RWPE2 (cell line): ENCODE measurements around the gene OR6M1.

Experiments used
- ATAC-seq: fragments of 200-7000 bp; cut with Tn5 transposase; 3 replicates; pipeline ENCODE4 v1.9.1; 2021; ENCODE audit warnings: low read depth
- DNase-seq: peaks from one replicate; pipeline ENCODE4 v3.0.0-alpha.2; 2020; ENCODE audit warnings: low spot score
- H3K27ac ChIP-seq: fragments of 450-650 bp; 2 replicates; pipeline ENCODE4 v1.5.1; 2017; ENCODE audit warnings: mild to moderate bottlenecking; ENCODE audit not compliant: poor library complexity, severe bottlenecking
- H3K27me3 ChIP-seq: fragments of 250-450 bp; sonication (Bioruptor Pico); 2 replicates; pipeline ENCODE4 v1.5.1; 2021; ENCODE audit warnings: mild to moderate bottlenecking, moderate library complexity; ENCODE audit not compliant: insufficient read depth, poor library complexity, severe bottlenecking
- H3K36me3 ChIP-seq: fragments of 250-450 bp; sonication (Bioruptor Pico); 2 replicates; pipeline ENCODE4 v1.5.1; 2020; ENCODE audit warnings: low read depth, mild to moderate bottlenecking, moderate library complexity
- H3K4me1 ChIP-seq: fragments of 250-450 bp; sonication (Bioruptor Pico); 2 replicates; pipeline ENCODE4 v1.5.1; 2021; ENCODE audit warnings: mild to moderate bottlenecking, moderate library complexity; ENCODE audit not compliant: insufficient read depth, poor library complexity, severe bottlenecking
- H3K4me3 ChIP-seq: fragments of 250-450 bp; sonication (Bioruptor Pico); 2 replicates; pipeline ENCODE4 v1.5.1; 2021; ENCODE audit warnings: mild to moderate bottlenecking, moderate library complexity; ENCODE audit not compliant: severe bottlenecking
- H3K9me3 ChIP-seq: fragments of 250-450 bp; sonication (Bioruptor Pico); 2 replicates; pipeline ENCODE4 v1.5.1; 2021; ENCODE audit warnings: mild to moderate bottlenecking, moderate library complexity; ENCODE audit not compliant: severe bottlenecking
- CTCF ChIP-seq: fragments of 450-650 bp; IDR thresholded peaks from one replicate; pipeline ENCODE4 v1.5.1; 2017; ENCODE audit warnings: mild to moderate bottlenecking, moderate library complexity; ENCODE audit not compliant: poor library complexity, severe bottlenecking

The OR6M1 gene

GRCh38 chr11:123806249-123806648, at the start of gene OR6M1:
OR6M1 (minus strand) TSS chr11:123806349; CDS start chr11:123806349, 0 bp downstream.
- Histone ChIP-seq H3K4me1 (no peaks in the 10 kb centered on the region), H3K9me3 (no peaks in the 10 kb centered on the region), H3K36me3 (no peaks in the 10 kb centered on the region), H3K27ac (no peak within 1 kb of the TSS), H3K4me3 (no peak within 1 kb of the TSS), H3K27me3 (peaks cover 5% of the 10 kb centered on the region)
- DNase-seq (no peak), ATAC-seq (no peak)
- no peak for TF ChIP-seq CTCF

DNA sequence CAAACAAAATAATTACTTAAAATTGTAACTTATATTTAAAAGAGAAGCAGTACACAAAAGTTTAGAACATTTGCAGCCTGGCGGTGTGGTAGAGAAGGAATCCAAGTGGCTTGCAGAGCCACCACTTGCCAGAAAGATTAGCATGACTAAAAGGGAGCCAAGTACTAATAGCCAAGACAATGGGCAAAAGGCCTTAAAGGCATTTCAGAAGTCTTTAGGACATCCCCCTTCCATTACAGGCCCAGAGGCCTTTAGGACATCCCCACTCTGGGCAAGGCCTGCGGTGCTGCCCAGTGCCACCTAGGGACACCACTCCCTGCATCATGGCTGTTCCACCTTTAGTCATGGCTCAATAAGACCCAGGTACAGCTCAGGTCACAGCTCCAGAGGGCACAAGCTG, 46.9 kb upstream of the OR6M1 start:
- Histone ChIP-seq H3K27me3 (no peaks in the 10 kb centered on the region), H3K36me3 (no peaks in the 10 kb centered on the region), H3K9me3 (no peaks in the 10 kb centered on the region), H3K27ac (no peak overlapping the region), H3K4me3 (no peak overlapping the region), H3K4me1 (no peaks in the 10 kb centered on the region)
- no peak for ATAC-seq
- no peak for DNase-seq
- TF ChIP-seq CTCF, result no peak

DNA sequence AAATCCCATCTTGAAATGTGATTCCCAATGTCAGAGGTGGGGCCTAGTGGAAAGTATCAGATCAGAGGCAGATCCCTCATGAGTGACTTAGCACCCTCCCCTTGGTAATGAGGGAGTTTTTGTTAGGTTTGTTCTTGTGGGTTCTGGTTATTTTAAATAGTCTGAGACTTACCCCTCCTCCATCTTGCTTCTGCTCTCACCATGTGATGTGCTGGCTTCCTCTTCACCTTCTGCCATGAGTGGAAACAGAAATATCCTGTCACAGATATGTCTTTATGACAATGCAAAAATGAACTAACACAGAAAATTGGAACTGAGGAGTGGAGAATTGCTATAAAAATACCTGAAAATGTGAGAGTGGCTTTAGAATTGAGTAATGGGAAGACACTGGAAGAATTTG, 46.2 kb upstream of the OR6M1 start:
- Histone ChIP-seq H3K4me3 (no peak overlapping the region), H3K27ac (no peak overlapping the region), H3K4me1 (no peaks in the 10 kb centered on the region), H3K27me3 (no peaks in the 10 kb centered on the region), H3K9me3 (no peaks in the 10 kb centered on the region), H3K36me3 (no peaks in the 10 kb centered on the region)
- TF ChIP-seq CTCF, result no peak
- ATAC-seq (no peak), DNase-seq (no peak)

GRCh38 chr11:123851110-123851509, 45.0 kb upstream of the OR6M1 start:
- H3K27me3 ChIP-seq, result no peaks in the 10 kb centered on the region
- H3K27ac ChIP-seq, result no peak overlapping the region
- H3K4me1 ChIP-seq, result no peaks in the 10 kb centered on the region
- ATAC-seq (no peak), DNase-seq (peak; percentile 38)
- TF ChIP-seq CTCF, result no peak
- H3K4me3 ChIP-seq, result no peak overlapping the region
- H3K36me3 ChIP-seq, result no peaks in the 10 kb centered on the region
- no peaks in the 10 kb centered on the region for H3K9me3 ChIP-seq

DNA sequence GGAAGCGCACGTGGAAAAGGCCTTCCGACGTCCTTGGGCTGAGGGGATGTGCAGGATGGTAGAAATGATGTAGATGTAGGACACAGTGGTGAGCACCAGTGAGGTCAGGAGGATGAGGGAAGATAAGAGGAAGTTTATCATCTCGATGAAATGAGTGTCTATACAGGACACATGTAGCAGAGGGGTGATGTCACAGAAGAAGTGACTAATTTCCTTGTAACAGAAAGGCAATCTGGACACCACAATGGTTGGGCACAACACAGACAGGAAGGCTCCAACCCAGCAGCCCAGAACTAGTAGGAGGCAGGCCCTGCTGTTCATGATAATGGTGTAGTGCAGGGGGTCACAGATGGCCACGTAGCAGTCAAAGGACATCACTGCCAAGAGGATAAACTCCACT, 35.0 kb upstream of the OR6M1 start:
- no peak for TF ChIP-seq CTCF
- Histone ChIP-seq H3K36me3 (no peaks in the 10 kb centered on the region), H3K4me1 (no peaks in the 10 kb centered on the region), H3K27ac (no peak overlapping the region), H3K9me3 (no peaks in the 10 kb centered on the region), H3K27me3 (peaks cover 2% of the 10 kb centered on the region), H3K4me3 (no peak overlapping the region)
- DNase-seq (no peak), ATAC-seq (no peak)
